Measurements from ENCODE around the gene PBRM1. TPM values are rescaled to one million over a fixed set of nuclear protein-coding genes. Genes with fewer than 3 reads are reported as not detected.

PBRM1 gene
- total and polyA plus RNA-seq, 2 of the 13 experiments (the other 11 are each of a cell fraction or from before 2014, with no cell fraction given), result 10.9 to 33.2 TPM

DNA sequence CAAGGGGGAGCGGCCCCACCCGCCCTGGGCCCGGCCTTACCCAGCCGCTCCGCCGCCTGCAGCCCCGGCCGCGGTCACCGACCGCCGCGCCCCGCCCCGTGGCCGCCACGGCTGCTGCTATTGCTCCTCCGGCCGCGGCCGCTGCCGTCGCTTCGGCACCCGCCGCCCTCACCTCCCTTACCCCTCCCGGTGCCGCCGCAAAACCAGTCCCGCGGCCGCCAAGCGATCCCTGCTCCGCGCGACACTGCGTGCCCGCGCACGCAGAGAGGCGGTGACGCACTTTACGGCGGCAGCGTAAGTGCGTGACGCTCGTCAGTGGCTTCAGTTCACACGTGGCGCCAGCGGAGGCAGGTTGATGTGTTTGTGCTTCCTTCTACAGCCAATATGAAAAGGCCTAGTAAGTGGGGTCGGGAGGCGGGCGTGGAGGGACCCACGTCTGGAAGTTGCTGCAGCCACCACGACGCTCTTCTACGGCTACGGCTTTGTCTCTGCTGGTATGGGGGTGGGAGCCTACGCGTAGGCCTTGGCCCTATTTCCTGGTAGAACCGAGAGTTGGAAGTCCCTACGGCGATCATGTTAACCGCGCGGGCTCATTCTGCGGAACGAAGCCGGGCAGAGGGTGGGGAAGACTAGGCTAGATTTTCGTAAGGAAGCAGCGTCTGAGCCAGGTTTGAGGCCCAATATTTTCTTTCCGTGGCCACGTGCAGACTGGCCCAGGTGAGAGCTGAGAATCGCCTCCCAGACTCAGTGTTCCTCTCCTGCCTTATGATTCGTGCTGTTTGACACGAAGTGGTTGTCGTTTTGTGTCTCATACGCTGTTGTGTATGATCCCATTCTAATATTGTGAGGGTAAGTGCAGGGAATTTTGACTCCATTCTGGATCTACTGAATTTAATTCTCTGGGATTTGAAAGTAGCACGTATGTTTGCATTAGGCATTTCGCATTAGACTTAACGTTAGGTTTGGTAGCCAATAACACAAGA, at the start of gene PBRM1, which contains the start of gene GNL3 (continued):
- peak; percentile 95 for TF ChIP-seq ZNF160 (CRISPR knock-in tag; IDR thresholded peaks at IDR 0.05)
- peak; percentile 71; the same call in 1 of the 2 replicates for TF ChIP-seq ZNF879 (CRISPR knock-in tag; IDR thresholded peaks at IDR 0.05)
- TF ChIP-seq FUBP1 (CRISPR knock-in tag; IDR thresholded peaks at IDR 0.05; ENCODE audit: borderline replicate concordance), result no peak
- no peak for TF ChIP-seq CHCHD3 (CRISPR knock-in tag; IDR thresholded peaks at IDR 0.05)
- peak; percentile 68; the same call in 1 of the 2 replicates for TF ChIP-seq ZNF557 (CRISPR knock-in tag; IDR thresholded peaks at IDR 0.05)
- TF ChIP-seq AHR (CRISPR knock-in tag; IDR thresholded peaks at IDR 0.05), result peak; percentile 93; the same call in 1 of the 2 replicates
- TF ChIP-seq, protein P1, sequence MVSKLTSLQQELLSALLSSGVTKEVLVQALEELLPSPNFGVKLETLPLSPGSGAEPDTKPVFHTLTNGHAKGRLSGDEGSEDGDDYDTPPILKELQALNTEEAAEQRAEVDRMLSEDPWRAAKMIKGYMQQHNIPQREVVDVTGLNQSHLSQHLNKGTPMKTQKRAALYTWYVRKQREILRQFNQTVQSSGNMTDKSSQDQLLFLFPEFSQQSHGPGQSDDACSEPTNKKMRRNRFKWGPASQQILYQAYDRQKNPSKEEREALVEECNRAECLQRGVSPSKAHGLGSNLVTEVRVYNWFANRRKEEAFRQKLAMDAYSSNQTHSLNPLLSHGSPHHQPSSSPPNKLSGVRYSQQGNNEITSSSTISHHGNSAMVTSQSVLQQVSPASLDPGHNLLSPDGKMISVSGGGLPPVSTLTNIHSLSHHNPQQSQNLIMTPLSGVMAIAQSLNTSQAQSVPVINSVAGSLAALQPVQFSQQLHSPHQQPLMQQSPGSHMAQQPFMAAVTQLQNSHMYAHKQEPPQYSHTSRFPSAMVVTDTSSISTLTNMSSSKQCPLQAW (CRISPR knock-in tag; IDR thresholded peaks at IDR 0.05), result peak; percentile 74
- peak; percentile 17; the same call in 1 of the 2 replicates for TF ChIP-seq ZNF878 (CRISPR knock-in tag; IDR thresholded peaks at IDR 0.05)
- peak; percentile 64; the same call in 1 of the 2 replicates for TF ChIP-seq CAMTA2 (CRISPR knock-in tag; IDR thresholded peaks at IDR 0.05; ENCODE audit: borderline replicate concordance)
- TF ChIP-seq RCOR2 (CRISPR knock-in tag; IDR thresholded peaks at IDR 0.05), result 0 out of 2 replicates have a peak, but pooled peaks have one; percentile 28
- no peak for TF ChIP-seq NFIB (CRISPR knock-in tag; IDR thresholded peaks at IDR 0.05; ENCODE audit: borderline replicate concordance)
- TF ChIP-seq ZFP36L1 (CRISPR knock-in tag; IDR thresholded peaks at IDR 0.05), result peak; percentile 83
- peak; percentile 92; the same call in 1 of the 2 replicates for TF ChIP-seq ZNF280B (CRISPR knock-in tag; IDR thresholded peaks at IDR 0.05; ENCODE audit: borderline replicate concordance)
- peak; percentile 72 for TF ChIP-seq SMAD3 (CRISPR knock-in tag; IDR thresholded peaks at IDR 0.05)
- peak; percentile 91; the same call in 1 of the 2 replicates for TF ChIP-seq NKX3-1 (CRISPR knock-in tag; IDR thresholded peaks at IDR 0.05)
- TF ChIP-seq KAT8 (CRISPR knock-in tag; IDR thresholded peaks at IDR 0.05), result peak; percentile 93
- peak; percentile 83; the same call in 1 of the 2 replicates for TF ChIP-seq HINFP (CRISPR knock-in tag; IDR thresholded peaks at IDR 0.05; ENCODE audit: low read depth)
- no peak for TF ChIP-seq FOXM1 (CRISPR knock-in tag; IDR thresholded peaks at IDR 0.05)
- TF ChIP-seq TAF1 (CRISPR knock-in tag; IDR thresholded peaks at IDR 0.05), result peak; percentile 99
- peak; percentile 97 for TF ChIP-seq SPEN (CRISPR knock-in tag; IDR thresholded peaks at IDR 0.05; ENCODE audit: low read depth)
- TF ChIP-seq ZNF44 (CRISPR knock-in tag; IDR thresholded peaks at IDR 0.05), result no peak
- peak; percentile 99 for TF ChIP-seq MXD4 (CRISPR knock-in tag; IDR thresholded peaks at IDR 0.05)
